ENCODE data around the gene DHRS13. TPM values are rescaled to one million over a fixed set of nuclear protein-coding genes. Genes with fewer than 3 reads are reported as not detected.
"Not testable (repeated sequence)": the region's sequence is repeated elsewhere in the genome, so short reads cannot be mapped to it uniquely, and the experiment has no call there.

Gene DHRS13
- polyA plus RNA-seq, 4 donors = 13.2 to 18.0 (median 15.2) TPM

DNA sequence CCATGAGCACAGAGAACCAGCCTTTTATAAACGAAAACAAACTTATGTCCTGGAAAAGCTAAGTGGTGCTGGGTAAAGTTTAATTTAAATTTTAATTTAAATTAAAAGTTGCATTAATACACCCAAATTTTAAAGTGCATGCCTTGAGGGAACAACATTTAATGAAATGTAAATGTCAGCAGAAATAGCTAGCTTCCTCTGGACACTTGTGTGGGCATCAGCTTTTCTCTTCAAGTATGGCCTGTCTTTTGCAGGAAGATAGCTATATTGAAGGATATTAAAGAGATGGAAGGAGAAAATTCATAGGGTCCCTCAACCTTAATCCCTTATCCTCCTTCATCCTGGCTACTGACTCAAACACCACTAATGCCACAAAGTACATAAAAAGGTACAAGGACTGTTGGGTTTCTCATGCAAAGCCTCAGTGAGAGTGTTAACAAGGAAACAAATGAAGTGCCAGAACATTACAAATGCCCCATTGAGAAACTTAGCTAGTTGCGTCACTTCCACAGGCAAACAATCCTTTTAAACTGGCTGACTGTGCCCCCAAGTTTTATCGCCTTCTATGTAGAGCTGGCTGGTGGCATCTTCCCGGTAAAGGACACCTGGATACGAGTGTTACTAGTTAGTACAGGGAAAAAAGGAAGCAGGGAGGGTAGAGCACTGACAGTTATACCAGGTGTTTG, 34.3 kb upstream of the DHRS13 start:
- DNase-seq (ENCODE audit: low read depth in 4 of 4, low spot score in 2 of 4) = no peak

DNA sequence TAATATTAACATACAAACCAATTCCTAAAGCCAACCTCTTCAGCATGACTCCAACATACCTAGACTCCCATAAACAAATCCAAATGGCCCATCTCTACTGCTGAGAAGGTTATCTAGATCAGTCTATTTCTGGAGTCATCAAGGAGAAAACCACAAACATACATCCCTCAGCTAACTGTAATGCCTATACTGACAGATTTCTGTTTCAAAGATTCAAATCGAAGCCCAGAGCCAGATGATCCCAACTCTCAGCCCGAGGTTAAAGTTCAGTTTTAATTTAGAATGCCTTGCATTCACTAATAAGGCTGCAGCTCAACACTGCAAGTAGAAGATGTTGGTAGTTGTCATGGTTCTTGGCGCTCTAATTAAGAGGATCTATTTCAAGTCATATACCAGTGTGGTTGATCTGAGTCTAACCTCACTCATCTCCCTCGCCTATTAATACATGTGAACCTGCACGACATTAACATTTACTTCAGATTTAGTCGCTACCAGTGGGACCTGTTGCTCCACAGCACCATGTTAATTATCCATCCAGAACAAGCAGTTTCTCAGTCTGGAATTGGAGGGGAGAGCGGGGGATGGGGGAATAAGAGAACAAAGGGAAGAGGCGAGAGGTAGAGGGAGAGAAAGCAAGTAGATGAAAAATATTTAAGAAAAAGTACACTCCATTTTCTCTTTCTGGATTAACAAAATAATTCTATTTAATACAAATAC, 33.0 kb upstream of the DHRS13 start:
- DNase-seq (ENCODE audit: low read depth in 4 of 4, low spot score in 2 of 4) = no peak

DNA sequence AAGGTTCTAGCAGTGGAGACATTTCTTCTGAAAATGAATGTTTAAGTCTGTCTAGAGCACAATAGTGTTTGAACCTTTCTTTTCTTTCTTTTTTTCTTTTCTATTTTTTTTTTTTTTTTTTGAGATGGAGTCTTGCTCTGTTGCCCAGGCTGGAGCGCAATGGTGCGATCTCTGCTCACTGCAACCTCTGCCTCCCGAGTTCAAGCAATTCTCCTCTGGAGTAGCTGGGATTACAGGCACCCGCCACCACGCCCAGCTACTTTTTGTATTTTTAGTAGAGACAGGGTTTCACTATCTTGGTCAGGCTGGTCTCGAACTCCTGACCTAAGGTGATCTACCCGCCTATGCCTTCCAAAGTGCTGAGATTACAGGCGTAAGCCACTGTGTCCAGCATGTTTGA, 31.6 kb upstream of the DHRS13 start:
- DNase-seq (ENCODE audit: low read depth in 4 of 4, low spot score in 2 of 4) = not testable (repeated sequence)

DNA sequence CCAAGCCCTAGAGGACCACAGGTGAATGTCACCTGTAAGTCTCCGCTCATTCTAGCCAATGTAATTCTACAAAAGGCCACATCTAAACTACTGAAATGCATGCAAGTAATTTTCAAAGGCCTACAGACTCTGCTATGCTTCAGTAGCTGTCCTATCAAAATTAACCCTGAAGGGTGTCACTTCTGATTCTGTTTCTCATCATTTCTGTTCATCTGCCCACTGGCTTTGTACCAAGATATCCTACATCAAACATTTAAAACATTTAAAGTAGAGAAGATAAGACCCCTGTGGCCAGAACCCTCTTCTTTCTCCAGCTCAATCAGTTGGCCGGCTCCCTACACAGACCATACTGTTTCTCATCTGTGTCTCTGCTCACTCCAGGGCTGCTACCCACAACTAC, 26.9 kb upstream of the DHRS13 start:
- DNase-seq (ENCODE audit: low read depth in 4 of 4, low spot score in 2 of 4) = no peak

DNA sequence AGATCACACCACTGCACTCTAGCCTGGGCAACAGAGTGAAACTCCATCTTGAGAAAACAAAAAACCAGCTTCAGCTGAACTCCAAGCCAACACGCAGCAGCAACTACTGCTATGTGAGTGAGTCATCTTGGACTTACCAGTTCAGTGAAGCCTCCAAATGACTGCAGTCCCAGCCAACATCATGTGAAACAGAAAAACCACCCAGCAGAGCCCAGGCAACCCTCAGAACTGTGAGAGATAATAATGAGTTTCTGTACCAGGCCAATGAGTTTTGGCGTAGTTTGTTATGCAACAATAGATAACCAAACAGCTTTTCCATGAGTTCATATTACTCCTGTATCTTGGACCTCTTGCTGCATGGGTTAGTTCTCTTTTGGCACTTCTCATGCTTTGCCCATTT, 25.2 kb upstream of the DHRS13 start:
- DNase-seq (ENCODE audit: low read depth in 4 of 4, low spot score in 2 of 4) = no peak

DNA sequence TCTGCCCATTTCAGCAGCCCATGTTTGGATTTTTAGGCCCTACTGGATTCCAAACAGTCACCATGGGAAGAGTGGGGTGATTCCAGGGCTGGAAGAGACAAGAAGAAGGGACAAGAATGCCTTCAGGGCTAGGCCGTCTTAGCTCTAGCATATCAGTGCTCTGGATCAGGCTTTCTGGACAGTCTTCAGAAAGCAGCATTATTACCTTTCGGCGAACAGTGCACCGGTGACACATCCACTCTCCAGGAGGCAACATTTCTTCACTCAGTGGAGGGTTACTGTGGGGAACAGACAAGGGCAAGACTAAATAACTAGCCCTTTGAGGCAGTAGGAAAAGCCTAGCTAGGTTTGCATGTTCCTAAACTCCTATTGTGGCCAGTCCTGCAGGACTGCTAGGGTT, 23.9 kb upstream of the DHRS13 start:
- DNase-seq (ENCODE audit: low read depth in 4 of 4, low spot score in 2 of 4) = no peak

DNA sequence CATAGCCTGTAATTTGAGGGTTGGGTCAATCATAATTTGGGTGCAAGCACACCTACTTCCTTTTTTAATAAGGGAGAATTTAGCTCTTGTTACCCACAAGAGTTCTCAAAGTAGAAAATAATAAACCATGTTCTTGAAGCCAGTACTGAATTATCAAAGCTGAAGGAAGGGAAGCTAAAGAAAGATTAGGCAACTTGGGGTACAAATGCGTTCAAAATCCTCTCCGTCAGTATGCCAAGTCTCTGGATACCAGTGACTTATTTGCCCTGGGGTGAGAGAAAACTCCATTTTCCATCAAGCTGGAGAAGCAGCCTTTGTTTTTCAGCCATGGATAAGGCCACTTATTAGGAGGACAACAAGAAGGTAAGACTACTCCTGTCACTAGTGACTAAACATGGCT, 23.5 kb upstream of the DHRS13 start:
- no peak for DNase-seq (ENCODE audit: low read depth in 4 of 4, low spot score in 2 of 4)

DNA sequence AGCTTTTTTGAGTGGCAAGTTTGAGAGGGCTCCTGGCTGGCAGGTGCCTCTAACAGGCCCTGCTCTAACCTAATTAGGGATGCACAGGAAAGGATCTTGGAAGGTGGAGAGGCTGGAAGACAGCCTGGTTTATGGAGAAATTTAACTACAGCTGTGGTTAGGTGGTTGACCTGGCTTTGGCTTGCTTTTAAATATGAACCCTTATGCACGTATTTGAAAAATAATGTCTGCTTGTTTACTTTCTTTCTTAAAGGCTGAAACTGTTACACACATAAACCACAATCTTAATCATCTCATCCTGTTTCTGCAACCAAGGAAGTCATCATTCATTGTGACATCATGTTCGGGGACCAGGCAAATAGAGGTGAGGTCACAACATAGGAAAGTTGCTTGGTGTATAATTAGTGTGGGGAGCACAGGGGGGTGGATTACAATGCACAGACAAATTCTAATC, 23.1 kb upstream of the DHRS13 start:
- DNase-seq (ENCODE audit: low read depth in 4 of 4, low spot score in 2 of 4) = no peak

DNA sequence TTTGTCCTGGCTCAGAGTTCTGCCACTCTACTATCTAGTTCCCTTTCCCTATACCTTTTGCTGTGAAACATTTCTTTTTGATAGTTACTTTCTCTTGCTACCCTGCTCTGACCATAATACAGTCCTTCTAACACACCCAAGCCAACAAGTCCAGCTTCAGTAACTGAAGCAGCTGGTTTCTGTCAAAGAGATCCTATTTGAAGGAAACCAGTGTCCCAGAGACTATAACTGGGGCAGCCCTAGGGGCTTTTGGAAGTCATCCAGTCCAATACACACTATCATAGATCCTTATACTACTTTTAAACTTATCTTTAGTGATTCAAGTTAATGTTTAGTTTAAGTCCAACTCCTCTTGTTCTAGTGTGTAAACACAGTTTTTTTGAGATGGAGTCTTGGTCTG, 17.3 kb upstream of the DHRS13 start:
- no peak for DNase-seq (ENCODE audit: low read depth in 4 of 4, low spot score in 2 of 4)

DNA sequence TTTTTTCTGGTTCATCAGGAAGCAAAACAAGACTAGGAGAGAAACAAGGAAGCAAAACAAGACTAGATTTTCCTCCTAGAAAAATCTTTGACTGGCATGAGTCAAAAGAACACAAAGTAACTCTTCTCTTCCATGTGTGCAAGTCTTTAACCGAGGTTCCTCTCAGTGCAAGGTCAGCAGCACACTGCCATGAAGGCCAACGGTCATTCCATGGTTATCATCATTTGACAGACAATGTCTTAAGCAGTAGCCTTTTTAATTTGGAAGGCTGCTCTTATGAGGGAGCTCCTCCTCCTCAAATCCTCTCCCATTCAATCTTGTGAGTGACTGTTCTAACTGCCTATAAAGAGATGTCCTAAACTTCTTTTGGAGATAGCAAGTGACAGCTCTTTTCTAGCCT, 15.4 kb upstream of the DHRS13 start:
- no peak for DNase-seq (ENCODE audit: low read depth in 4 of 4, low spot score in 2 of 4)

DNA sequence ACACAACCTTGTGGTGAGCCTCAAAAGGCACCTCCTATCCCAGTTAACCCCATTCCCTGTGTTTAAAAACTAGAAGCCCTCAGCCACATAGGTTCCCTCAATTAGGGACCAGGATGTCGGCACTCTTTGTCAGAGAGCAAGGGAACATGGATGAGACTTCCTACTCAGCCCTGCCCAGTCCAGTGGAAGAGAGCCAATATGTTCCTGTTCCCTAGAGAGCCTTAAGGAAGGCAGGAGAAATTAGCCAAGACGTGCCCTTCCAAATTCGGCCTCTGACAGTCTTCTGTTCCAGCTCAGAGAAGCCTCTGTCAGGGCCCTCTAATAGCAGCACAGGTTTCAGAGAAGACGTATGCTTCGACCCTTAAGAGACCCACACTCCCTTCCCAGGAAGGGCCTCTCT, 14.6 kb upstream of the DHRS13 start:
- no peak for DNase-seq (ENCODE audit: low read depth in 4 of 4, low spot score in 2 of 4)

DNA sequence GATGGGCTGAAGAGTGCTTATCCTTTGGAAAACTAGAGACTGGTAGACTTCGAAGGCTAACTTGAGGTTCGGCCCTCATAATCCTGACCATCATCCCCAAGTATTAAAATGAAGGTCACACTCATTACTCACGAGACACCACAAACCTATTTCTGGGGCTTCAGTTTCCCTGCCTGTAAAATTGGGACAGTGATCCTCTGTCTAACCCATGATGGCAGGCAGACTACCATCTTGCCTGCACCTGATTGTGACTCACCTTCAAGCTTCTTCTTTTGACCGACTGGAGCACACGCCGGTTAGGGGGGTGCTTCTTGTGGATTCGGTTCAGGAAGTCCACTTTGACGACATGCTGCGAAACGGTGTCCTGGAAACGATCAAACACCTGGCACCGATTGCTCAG, 14.2 kb upstream of the DHRS13 start:
- DNase-seq (ENCODE audit: low read depth in 4 of 4, low spot score in 2 of 4) = no peak

DNA sequence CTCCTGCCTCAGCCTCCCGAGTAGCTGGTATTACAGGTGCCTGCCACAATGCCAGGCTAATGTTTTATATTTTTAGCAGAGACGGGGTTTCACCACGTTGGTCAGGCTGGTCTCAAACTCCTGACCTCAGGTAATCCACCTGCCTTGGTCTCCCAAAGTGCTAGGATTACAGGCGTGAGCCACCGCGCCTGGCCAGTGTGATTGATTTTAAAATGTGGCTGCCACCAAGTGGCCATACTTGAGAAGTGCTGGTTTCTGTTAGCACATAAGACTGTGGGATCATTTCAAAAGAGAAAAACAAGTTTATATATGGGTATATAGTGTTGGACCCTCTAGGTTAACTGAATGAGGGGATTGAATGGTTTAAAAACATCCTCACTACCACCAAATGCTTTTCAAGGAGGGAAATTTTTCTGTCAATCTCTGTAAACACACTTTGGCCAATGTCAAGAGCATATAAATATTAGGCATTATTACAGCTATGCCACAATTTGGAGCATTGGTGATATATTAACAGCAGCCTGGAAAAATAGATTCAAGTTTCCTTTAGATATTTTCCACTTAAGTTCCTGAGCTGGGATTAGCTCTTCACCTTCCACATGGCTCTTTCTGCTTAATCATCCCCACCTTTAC, 13.5 kb upstream of the DHRS13 start:
- no peak for DNase-seq (ENCODE audit: low read depth in 4 of 4, low spot score in 2 of 4)

DNA sequence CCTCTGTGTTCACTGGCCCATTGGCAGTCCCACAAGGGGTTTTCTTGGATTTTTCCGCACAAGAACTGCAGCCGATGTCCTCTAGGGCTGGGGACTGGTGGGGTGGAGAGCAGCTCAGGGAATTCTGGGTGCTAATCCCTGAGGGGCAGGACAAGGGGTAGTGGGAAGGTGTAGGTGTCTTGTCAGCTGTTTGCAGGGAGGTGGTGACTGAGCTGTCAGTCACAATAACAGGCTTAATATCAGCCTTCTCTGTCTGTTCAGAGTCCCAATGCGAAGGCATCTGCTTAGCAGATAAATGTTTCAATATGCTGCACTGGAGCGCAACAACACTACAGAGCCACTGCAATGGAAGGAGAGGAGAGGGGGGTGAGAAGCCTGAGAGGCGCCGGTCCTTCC, 10.1 kb upstream of the DHRS13 start:
- DNase-seq (ENCODE audit: low read depth in 4 of 4, low spot score in 2 of 4) = no peak

DNA sequence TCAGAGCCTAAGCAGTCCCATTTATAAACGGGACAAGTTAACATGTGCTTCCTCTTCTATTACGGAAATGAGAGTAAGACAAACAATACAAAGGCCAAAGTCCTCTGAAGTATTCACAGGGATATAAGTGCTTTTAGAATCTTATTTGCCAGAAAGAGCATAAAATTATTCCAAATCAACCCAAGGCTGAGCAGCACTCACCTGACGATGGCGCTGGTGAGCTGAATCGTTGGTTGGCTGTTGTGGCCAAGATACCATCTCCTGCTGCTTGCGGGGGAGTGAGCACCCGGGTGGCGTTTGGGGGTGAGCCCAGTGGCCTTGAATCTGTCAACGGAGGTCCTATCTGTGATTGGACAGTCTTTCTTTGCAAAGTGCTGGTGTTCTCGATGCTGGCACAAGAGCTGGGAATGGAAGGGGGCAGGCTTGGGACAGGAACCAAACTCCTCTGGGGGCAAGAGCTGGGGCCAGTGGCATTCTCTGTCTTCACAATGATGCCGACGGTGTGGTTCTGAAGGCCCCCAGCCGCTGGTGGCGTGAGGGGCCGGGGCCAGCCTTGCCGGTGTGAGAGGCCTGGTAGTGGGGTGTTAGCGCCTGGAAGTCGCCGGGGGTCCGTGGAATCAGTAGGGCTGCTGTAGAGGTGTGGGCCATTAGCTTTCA, 9.5 kb upstream of the DHRS13 start:
- no peak for DNase-seq (ENCODE audit: low read depth in 4 of 4, low spot score in 2 of 4)

DNA sequence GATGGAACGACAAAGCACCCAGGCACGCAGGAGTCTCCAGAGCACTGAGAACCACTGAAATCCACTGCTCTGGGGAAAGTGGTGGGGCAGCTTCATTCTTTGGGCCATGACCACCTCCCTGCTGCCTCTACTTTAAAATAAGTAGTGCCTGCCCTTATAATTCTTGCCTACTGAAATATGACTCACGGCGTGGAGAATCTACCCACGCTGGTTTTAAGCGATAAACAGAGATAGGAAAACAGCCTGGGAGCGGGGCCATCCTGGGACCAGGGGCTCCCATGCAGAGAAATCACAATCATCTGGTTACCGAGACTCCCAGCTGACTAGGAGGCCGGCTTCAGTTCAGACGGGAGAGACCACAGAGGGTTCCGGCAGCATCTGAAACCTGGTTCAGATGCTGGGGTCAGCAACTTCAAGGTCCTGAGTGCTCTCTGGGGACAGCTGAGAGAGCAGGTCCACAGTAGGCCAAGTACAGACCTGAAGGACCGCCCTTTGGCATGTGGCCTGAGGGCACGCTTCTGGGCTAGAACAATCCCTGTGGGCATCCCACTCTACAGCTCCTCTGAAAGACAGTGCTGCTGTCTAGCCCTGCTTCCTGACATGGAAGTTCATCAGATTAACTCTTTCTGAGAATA, 8.6 kb upstream of the DHRS13 start:
- DNase-seq (ENCODE audit: low read depth in 4 of 4, low spot score in 2 of 4) = no peak

DNA sequence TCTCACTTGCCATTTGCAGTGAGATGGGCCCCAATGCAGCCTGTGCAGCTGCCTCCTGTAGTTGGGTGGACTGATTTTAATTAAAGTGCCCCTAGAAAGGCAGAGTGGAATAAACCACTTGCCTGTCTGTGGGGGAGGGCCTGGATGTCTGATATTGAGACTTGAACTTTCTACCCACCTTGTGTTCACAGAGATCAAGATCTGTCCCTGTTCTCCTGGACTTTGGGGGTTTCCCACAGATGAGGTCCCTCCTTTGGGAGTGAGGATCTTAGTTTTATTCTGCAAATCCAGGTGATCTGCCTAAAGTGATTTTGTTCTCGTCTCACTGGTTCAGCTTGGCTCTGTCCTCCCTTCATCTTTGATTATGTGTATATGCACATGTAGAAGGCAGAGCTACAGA, 7.7 kb upstream of the DHRS13 start:
- no peak for DNase-seq (ENCODE audit: low read depth in 4 of 4, low spot score in 2 of 4)

DNA sequence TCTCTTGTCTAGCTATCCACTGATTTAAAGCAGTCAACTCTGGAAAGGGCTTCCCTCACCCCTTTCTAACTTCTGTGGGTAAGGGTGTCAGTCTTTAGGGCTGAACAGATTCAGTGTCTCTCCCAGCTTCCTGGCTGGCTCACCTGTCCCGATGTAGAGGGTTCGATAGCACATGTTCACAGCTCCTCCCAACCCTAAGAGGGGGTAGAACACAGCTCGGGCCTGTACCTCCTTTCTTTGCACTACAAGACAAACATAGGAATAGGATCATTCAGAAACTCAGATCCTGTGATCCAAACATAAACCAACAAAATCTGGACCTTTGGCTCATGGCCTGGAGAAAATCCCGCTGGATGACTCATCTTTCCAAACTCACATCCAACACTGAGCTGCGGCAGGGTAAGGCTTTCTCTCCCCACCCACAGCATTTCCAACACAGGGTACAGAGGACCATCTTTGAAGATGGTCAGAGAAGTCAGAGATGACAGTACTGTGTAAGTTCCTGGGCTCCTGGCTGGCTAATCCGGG, 5.8 kb upstream of the DHRS13 start:
- no peak for DNase-seq (ENCODE audit: low read depth in 4 of 4, low spot score in 2 of 4)

DNA sequence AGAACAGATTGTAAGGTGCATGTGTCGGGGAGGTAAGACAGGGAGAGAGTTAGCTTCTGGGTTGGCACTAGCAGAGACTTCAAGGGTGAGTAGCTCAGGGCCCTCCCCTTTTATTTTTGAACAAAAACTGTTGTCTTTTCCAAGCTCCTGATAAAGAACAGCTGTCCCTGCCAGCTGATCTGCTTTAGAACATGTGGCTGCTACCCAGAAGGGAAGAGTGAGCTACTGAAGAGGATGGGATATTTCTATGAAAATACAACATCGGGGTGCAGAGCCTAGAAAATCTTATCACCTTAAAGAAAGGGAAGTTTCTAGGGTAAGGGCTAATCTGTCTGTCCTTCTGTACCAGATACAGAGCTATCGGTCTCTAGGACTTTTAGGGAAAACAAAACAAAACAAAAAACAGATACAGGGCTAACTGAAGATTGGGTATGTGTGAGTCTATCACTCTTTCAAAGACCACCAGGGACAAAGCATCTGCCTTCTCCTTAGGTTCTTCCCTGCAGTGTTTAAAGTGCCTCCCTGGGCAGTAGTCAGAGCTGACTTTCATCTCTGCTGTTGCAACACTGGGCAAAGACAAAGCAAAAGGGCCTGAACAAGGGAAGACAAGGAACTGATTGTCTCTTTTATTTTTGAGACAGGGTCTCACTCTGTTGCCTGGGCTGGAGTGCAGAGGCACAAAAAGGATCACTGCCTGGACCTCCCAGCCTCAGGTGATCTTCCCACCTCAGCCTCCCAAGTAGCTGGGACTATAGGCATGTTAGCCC, 5.0 kb upstream of the DHRS13 start:
- DNase-seq (ENCODE audit: low read depth in 4 of 4, low spot score in 2 of 4) = no peak
